Endothelial cell (in vitro differentiated cells): ENCODE results near the gene AUTS2. TPM values are rescaled to one million over a fixed set of nuclear protein-coding genes. Genes with fewer than 3 reads are reported as not detected.

ENCODE experiments used
- DNase-seq: peaks from one replicate; pipeline ENCODE4 v3.0.0; 2021; ENCODE audit warnings: low spot score
- H3K27ac Mint-ChIP-seq: one replicate; pipeline ENCODE4 v1.8.0; 2021; ENCODE audit warnings: mixed read lengths, inconsistent platforms; ENCODE audit not compliant: unreplicated experiment
- H3K27me3 Mint-ChIP-seq: one replicate; pipeline ENCODE4 v1.8.0; 2021; ENCODE audit warnings: mild to moderate bottlenecking, moderate library complexity, mixed read lengths, inconsistent platforms; ENCODE audit not compliant: unreplicated experiment
- H3K36me3 Mint-ChIP-seq: one replicate; pipeline ENCODE4 v1.8.0; 2021; ENCODE audit warnings: mild to moderate bottlenecking, low read depth, mixed read lengths, inconsistent platforms; ENCODE audit not compliant: unreplicated experiment
- H3K4me1 Mint-ChIP-seq: one replicate; pipeline ENCODE4 v1.8.0; 2021; ENCODE audit warnings: mild to moderate bottlenecking, mixed read lengths, inconsistent platforms; ENCODE audit not compliant: unreplicated experiment
- H3K4me3 Mint-ChIP-seq: one replicate; pipeline ENCODE4 v1.8.0; 2021; ENCODE audit warnings: mild to moderate bottlenecking, mixed read lengths, inconsistent platforms; ENCODE audit not compliant: unreplicated experiment
- H3K9me3 Mint-ChIP-seq: one replicate; pipeline ENCODE4 v1.8.0; 2021; ENCODE audit warnings: mixed read lengths, inconsistent platforms; ENCODE audit not compliant: unreplicated experiment
- total RNA-seq: library from RNA; stranded (reverse); fragmentation: NEBNext Ultra II Directional; extraction: Animal tissue kit (Norgen Biotek cat#: 25700); gene quantifications from one replicate; pipeline ENCODE4 v1.2.1, GENCODE V29; 2021; ENCODE audit not compliant: unreplicated experiment
- TF ChIP-seq, protein P1 (sequence below): fragments of 200-600 bp; sonication (generic); IDR thresholded peaks from one replicate; pipeline ENCODE4 v1.5.0; 2021; ENCODE audit warnings: antibody characterized with exemption; ENCODE audit not compliant: unreplicated experiment

AUTS2 gene
- total RNA-seq, 1 donor from 2014 or later = 103 TPM

DNA sequence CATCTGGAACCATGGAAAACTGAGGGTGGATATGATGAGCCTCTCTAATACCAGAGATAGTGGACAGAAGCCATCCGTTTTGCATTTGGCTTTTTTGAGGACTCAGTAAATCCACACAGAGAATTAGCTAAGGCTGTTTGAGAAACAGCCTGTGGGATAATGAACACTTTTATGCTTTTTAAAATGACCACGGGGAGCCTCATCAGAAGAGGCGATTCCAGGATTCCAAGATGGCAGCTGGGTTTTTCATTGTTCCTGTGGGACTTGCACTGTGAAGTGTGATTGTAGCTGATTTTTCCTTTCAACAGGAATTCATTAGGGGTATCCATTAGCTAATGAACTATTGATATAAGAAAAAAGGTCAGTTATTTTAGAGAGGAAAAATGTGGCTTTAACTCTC is 353.2 kb downstream of the AUTS2 start:
- Mint-ChIP-seq H3K36me3 (no peaks in the 10 kb centered on the region), H3K27ac (no peak overlapping the region), H3K4me3 (no peak overlapping the region), H3K27me3 (no peaks in the 10 kb centered on the region), H3K9me3 (no peaks in the 10 kb centered on the region), H3K4me1 (peaks cover 12% of the 10 kb centered on the region)
- DNase-seq = no peak
- TF ChIP-seq, protein P1, sequence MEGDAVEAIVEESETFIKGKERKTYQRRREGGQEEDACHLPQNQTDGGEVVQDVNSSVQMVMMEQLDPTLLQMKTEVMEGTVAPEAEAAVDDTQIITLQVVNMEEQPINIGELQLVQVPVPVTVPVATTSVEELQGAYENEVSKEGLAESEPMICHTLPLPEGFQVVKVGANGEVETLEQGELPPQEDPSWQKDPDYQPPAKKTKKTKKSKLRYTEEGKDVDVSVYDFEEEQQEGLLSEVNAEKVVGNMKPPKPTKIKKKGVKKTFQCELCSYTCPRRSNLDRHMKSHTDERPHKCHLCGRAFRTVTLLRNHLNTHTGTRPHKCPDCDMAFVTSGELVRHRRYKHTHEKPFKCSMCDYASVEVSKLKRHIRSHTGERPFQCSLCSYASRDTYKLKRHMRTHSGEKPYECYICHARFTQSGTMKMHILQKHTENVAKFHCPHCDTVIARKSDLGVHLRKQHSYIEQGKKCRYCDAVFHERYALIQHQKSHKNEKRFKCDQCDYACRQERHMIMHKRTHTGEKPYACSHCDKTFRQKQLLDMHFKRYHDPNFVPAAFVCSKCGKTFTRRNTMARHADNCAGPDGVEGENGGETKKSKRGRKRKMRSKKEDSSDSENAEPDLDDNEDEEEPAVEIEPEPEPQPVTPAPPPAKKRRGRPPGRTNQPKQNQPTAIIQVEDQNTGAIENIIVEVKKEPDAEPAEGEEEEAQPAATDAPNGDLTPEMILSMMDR = no peak

DNA sequence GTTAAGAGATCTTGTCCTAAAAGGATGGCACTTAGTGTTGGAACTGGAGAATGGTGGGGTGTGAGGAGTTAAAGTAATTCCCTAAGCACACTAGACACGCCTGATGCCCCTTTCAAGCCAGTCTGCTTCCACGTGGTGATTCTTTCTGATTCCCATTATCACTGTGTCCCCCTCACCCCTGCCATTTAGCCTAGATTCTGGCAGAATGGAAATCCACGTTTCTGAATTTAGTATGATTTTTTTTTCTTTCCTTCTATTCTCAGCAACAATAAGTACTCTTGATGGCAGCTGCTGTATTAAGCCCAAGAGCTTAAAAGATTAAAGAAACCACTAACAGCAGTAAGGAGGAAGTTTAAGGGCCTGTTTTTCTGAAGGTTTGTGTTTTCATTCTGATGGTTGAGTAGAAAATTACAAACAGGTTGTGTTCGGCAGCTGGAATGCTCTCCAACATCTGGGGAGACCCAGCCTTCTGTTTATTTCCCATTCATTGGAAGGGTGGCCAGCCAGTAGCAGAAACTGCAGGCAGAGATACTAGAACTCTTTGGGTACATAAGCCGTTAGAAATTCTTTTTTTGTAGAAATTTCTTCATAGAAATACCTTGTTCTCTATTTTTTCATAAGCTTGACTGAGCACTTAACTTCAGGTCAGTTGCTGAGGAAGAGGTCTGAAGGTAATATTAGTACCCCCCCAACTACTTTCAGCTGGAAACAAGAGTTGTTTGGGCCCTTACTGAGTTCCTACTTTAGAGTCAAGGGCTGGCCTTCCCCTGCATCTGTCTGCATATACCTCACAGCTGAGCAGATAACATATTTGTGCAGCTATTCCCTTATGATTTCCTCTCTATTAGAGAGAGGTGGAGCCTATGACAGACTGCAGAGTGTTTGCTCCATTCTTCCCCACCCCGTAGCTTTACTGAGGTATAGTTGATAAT is 355.1 kb downstream of the AUTS2 start:
- Mint-ChIP-seq H3K4me1 (peaks cover 12% of the 10 kb centered on the region), H3K9me3 (no peaks in the 10 kb centered on the region), H3K27me3 (no peaks in the 10 kb centered on the region), H3K27ac (peak overlapping the region; percentile 78), H3K4me3 (no peak overlapping the region), H3K36me3 (no peaks in the 10 kb centered on the region)
- TF ChIP-seq, protein P1 = no peak
- no peak for DNase-seq

DNA sequence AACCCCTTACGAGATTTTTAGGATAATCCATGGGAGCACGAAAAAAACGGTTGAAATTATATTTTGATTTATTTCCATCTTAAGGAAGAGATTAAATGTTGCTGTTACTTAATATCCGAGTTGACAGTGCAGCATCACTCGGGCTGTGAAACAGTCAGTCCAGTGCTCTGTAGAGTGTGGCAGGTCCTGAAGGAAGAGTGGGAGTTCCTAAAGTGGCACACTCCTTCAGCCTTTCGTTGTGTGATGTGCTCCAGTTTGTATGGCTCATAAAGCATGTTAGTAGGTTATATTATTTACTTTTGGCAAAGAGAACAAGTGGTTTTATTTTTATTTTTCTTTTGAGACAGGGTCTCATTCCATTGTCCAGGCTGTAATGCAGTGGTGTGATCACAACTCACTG is 358.3 kb downstream of the AUTS2 start:
- Mint-ChIP-seq H3K4me3 (no peak overlapping the region), H3K9me3 (no peaks in the 10 kb centered on the region), H3K27me3 (no peaks in the 10 kb centered on the region), H3K36me3 (no peaks in the 10 kb centered on the region), H3K27ac (no peak overlapping the region), H3K4me1 (peaks cover 15% of the 10 kb centered on the region)
- TF ChIP-seq, protein P1 = no peak
- DNase-seq = no peak

DNA sequence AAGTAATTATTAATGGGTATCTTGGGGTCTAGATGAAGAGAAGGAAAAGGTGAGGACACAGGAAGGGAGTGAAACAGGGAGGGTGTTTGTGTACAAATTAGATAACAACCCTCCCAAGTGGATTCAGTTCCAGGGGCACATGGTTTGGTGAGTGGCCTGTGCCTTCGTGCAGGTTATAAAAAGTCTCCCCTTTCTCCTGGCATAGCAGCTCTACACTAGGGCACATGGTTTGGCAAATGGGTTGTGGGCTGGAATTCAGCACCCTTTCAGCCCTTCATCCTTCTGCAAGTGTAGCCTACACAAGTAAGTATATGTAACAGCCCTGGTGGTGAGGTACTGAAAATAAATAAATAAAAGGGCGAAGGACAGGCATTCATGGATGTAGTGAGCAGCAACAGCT is 359.4 kb downstream of the AUTS2 start:
- H3K4me1 Mint-ChIP-seq = peaks cover 17% of the 10 kb centered on the region
- DNase-seq = no peak
- H3K27me3 Mint-ChIP-seq = no peaks in the 10 kb centered on the region
- H3K9me3 Mint-ChIP-seq = no peaks in the 10 kb centered on the region
- H3K36me3 Mint-ChIP-seq = no peaks in the 10 kb centered on the region
- no peak overlapping the region for H3K27ac Mint-ChIP-seq
- TF ChIP-seq, protein P1 = no peak
- no peak overlapping the region for H3K4me3 Mint-ChIP-seq
